Right lobe of liver (tissue), 4 donors: ENCODE measurements around the gene STRBP.

Experiments
- POLR2A ChIP-seq: fragments of 450-650 bp; IDR thresholded peaks from one replicate; pipeline ENCODE4 v1.6.1; 2017; ENCODE audit warnings: antibody characterized with exemption, mild to moderate bottlenecking
- TF ChIP-seq, protein P1 (sequence below), 4 donors: fragments of 200-600 bp in 3 of 4; fragments of 450-650 bp in 1 of 4; IDR thresholded peaks; one replicate each; pipeline versions ENCODE4 v1.5.1 to v1.8.0; 2016 to 2022; ENCODE audit warnings: antibody characterized with exemption in 4 of 4, mild to moderate bottlenecking in 2 of 4
- donor health status: DM: no; HTN: no; CAD: no.
- donor health status: DM: no; HTN: no; CAD: no.
- donor health status: DM: no; HTN: yes; CAD: no.

DNA sequence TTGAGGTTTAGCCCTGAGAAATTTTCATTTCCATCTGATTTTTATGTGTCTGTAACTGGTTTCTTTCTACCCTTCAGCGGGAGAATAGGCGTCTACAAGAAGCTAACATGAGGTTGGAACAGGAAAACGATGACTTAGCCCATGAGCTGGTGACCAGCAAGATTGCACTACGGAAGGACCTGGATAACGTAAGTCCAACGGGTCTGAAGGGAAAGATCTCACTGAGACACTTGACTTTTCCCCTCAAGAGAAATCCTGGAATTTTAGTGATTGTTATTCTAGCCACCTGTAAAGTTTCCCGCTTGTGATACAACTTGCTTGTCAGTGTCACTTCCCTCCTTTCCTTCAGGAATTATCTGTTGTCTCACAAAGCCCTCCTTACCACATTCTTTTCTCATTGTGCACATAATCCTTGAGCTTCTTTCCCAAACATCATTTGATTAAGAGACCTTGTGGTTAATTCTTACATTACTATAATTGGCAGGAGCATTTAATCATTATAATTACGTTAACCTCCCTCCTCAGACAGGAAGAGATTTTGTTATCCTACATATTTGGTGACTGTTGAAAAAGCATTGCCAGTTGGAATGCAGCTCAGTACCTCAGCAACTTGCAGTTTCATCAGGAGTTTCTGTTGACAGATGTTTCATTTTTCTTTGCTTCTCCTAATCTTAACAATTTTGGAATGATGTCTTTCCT lies 178.0 kb downstream of the STRBP start:
- TF ChIP-seq POLR2A, result no peak
- TF ChIP-seq, protein P1, sequence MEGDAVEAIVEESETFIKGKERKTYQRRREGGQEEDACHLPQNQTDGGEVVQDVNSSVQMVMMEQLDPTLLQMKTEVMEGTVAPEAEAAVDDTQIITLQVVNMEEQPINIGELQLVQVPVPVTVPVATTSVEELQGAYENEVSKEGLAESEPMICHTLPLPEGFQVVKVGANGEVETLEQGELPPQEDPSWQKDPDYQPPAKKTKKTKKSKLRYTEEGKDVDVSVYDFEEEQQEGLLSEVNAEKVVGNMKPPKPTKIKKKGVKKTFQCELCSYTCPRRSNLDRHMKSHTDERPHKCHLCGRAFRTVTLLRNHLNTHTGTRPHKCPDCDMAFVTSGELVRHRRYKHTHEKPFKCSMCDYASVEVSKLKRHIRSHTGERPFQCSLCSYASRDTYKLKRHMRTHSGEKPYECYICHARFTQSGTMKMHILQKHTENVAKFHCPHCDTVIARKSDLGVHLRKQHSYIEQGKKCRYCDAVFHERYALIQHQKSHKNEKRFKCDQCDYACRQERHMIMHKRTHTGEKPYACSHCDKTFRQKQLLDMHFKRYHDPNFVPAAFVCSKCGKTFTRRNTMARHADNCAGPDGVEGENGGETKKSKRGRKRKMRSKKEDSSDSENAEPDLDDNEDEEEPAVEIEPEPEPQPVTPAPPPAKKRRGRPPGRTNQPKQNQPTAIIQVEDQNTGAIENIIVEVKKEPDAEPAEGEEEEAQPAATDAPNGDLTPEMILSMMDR (IDR thresholded peaks at IDR 0.05), result no peak
